Activated naive CD8-positive, alpha-beta T cell treated with anti-CD3 and anti-CD28 coated beads, Interleukin-2, amount 50 U/mL, for 24 hours (primary cell): ENCODE results near the gene IL20RB.
A peak's percentile ranks its signal among the peaks of the same experiment; 100 is the strongest.

ENCODE experiments used
- ATAC-seq: fragments of 150-1000 bp; cut with Tn5 transposase; one replicate; pipeline ENCODE4 v1.10.0; 2021
- DNase-seq: peaks from one replicate; pipeline ENCODE4 v3.0.0; 2021
- H3K27ac Mint-ChIP-seq: one replicate; pipeline ENCODE4 v1.8.0; 2021; ENCODE audit warnings: mild to moderate bottlenecking, mixed read lengths
- H3K27me3 Mint-ChIP-seq: one replicate; pipeline ENCODE4 v1.8.0; 2021; ENCODE audit warnings: mixed read lengths
- H3K36me3 Mint-ChIP-seq: one replicate; pipeline ENCODE4 v1.8.0; 2021; ENCODE audit warnings: low read depth, mixed read lengths
- H3K4me1 Mint-ChIP-seq: one replicate; pipeline ENCODE4 v1.8.0; 2021; ENCODE audit warnings: mixed read lengths
- H3K4me3 Mint-ChIP-seq: one replicate; pipeline ENCODE4 v1.8.0; 2021; ENCODE audit warnings: mild to moderate bottlenecking, moderate library complexity, mixed read lengths
- H3K9me3 Mint-ChIP-seq: one replicate; pipeline ENCODE4 v1.8.0; 2021; ENCODE audit warnings: mixed read lengths

The IL20RB gene

DNA sequence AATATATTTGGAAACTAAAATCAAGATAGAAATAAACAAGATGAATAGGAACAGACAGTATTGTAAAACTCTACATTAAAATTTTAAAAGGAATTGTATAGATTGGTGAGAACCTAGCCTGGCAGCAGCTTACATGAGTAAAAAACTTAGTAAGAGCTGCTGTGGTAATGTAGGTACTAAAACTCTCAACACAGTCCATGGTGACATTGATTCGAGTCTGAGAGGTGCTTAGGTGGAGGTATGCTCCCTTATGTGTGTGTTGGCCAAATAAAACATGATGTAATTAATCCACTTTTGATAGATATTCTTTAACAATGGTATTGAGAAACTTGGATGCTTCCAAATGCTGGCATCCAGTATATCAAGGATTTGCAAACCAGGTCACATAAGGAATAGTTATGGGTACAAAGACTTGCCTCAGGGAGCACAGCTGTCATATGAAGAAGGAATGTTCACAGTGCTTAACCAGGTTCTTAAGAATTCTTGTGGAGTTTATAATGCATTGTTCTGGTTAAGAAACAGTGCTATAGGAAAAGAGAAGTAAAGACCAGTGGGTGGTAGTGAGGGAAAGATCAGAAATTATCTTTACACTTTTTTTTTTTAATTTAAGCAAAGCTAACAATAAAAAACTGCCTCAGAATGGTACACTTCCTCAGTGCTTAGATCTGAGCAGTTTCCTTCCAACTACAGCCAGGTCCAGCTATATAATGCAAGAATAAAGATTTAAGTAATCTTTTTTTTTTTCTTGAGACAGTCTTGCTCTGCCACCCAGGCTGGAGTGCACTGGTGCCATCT, 24.6 kb upstream of the IL20RB start:
- ATAC-seq (no peak), DNase-seq (no peak)
- Mint-ChIP-seq H3K4me1 (peaks cover 60% of the 10 kb centered on the region), H3K9me3 (peaks cover 6% of the 10 kb centered on the region), H3K36me3 (peaks cover 41% of the 10 kb centered on the region), H3K27ac (no peak overlapping the region), H3K27me3 (no peaks in the 10 kb centered on the region), H3K4me3 (no peak overlapping the region)

DNA sequence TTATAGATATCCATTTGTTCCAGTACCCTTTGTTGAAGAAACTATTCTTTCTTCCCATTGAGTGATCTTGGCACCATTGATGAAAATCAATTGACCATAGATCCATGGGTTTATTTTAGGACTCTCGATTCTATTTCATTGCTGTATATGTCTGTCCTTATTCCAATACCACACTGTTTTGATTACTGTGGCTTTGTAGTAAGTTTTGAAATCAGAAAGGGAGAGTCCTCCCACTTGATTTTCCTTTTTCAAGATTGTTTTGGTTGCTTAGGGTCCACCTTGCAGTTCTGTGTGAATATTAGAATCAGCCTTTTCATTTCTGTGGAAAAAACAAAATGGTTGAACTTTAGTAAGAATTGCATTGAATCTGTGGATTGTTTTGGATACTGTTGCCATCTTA, 20.6 kb upstream of the IL20RB start:
- DNase-seq (no peak), ATAC-seq (no peak)
- Mint-ChIP-seq H3K4me3 (no peak overlapping the region), H3K27ac (no peak overlapping the region), H3K36me3 (peaks cover 33% of the 10 kb centered on the region), H3K27me3 (no peaks in the 10 kb centered on the region), H3K4me1 (peaks cover 66% of the 10 kb centered on the region), H3K9me3 (peaks cover 6% of the 10 kb centered on the region)

DNA sequence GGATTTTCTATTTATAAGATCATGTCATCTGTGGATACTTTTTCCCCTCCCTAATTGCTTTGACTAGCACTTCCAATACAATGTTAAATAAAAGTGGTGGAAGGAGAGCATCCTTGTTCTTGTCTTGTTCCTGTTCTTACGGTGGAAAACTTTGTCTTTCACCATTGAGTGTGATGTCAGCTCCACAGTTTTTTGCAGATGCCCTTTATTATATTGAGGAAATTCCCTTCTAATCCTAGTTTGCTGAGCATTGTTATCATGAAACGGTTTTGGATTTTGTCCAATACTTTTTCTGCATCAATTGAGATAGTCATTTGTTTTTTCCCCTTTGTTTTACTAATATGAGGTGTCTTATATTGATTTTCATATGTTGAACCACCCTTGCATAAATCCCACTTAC, 19.9 kb upstream of the IL20RB start:
- no peak overlapping the region for H3K4me3 Mint-ChIP-seq
- H3K27me3 Mint-ChIP-seq = no peaks in the 10 kb centered on the region
- H3K36me3 Mint-ChIP-seq = peaks cover 33% of the 10 kb centered on the region
- ATAC-seq (no peak), DNase-seq (no peak)
- H3K4me1 Mint-ChIP-seq = peaks cover 68% of the 10 kb centered on the region
- no peak overlapping the region for H3K27ac Mint-ChIP-seq
- H3K9me3 Mint-ChIP-seq = peaks cover 6% of the 10 kb centered on the region

DNA sequence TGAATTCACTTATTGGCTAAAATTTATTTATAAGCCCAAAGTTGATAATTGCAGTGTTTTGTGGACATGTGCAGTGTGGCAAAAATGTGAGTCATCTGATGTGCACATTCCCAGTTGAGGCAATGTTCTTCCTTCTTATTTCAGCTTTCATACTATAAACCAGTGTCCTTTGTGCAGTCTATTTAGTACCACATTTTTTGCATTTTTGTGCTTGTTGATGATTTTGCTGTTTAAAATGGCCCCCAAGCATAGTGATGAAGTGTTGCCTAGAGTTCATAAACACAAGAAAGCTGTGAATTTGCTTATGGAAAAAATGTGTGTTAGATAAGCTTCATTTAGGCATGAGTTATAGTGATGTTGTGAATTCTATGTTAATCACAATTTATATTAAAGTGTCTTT, 19.4 kb upstream of the IL20RB start:
- H3K9me3 Mint-ChIP-seq = peaks cover 6% of the 10 kb centered on the region
- no peaks in the 10 kb centered on the region for H3K27me3 Mint-ChIP-seq
- H3K27ac Mint-ChIP-seq = peak overlapping the region; percentile 15
- DNase-seq (no peak), ATAC-seq (peak; percentile 36)
- H3K4me1 Mint-ChIP-seq = peaks cover 68% of the 10 kb centered on the region
- H3K36me3 Mint-ChIP-seq = peaks cover 32% of the 10 kb centered on the region
- H3K4me3 Mint-ChIP-seq = no peak overlapping the region

DNA sequence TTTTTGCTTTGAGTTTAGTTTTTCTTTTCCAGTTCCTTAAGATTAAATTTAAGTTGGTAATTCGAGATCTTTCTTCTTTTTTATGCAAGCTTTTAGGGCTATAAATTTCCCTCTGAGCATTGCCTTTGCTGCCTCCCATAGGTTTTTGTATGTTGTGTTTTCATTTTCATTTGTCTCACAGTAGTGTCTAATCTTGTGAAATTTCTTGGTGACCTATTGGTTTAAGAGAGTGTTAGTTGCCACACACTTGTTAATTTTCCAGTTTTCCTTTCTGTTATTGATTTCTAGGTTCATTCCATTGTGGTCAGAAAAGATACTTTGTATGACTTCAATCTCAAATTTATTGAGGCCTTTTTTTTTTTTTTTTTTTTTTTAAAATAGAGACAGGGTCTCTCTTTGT, 18.3 kb upstream of the IL20RB start:
- Mint-ChIP-seq H3K36me3 (peaks cover 32% of the 10 kb centered on the region), H3K27ac (peak overlapping the region; percentile 41), H3K4me3 (peak overlapping the region; percentile 27), H3K4me1 (peaks cover 68% of the 10 kb centered on the region), H3K27me3 (no peaks in the 10 kb centered on the region), H3K9me3 (peaks cover 6% of the 10 kb centered on the region)
- ATAC-seq (no peak), DNase-seq (no peak)

DNA sequence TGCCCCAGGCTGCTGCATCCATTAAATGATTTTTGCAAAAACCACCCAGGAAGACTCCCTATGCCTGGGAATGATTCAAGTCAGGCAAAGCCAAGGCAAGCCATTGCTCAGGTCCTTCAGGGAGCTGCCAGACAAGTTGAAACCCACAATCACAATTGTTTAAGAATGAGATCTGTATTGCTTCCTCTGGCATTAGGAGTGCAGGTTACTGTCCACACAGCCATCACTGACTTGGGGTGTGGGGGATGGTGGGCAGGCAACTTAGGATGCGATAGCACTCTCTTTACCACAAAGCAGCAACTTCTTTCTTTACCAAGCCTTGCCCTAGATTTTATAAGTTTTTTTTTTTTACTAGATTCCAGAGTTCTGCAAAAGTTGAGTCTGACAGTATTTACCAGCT, 15.0 kb upstream of the IL20RB start:
- ATAC-seq (no peak), DNase-seq (no peak)
- H3K27me3 Mint-ChIP-seq = no peaks in the 10 kb centered on the region
- peaks cover 57% of the 10 kb centered on the region for H3K4me1 Mint-ChIP-seq
- H3K36me3 Mint-ChIP-seq = peaks cover 26% of the 10 kb centered on the region
- no peak overlapping the region for H3K4me3 Mint-ChIP-seq
- H3K27ac Mint-ChIP-seq = no peak overlapping the region
- no peaks in the 10 kb centered on the region for H3K9me3 Mint-ChIP-seq

DNA sequence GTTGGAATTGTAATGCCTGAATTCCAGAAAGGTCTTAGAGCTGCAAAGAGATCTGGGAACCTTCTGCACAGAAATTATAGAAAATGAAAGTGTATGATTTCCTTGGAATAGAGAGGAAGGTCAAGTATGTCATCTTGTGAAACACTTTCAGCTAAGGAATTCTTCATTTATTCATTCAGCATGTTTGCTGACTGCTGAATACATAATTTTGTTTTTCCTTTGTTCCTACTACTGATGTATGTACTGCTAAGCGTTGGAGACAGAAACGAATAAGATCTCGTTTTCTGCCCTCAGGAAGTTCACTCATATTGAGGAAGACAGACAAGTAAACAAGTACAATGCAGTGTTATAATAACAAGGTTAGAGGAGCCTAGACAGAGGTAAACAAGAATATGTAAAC, 14.3 kb upstream of the IL20RB start:
- DNase-seq (no peak), ATAC-seq (no peak)
- Mint-ChIP-seq H3K36me3 (peaks cover 26% of the 10 kb centered on the region), H3K9me3 (no peaks in the 10 kb centered on the region), H3K4me1 (peaks cover 52% of the 10 kb centered on the region), H3K27me3 (no peaks in the 10 kb centered on the region), H3K27ac (peak overlapping the region; percentile 61), H3K4me3 (no peak overlapping the region)

DNA sequence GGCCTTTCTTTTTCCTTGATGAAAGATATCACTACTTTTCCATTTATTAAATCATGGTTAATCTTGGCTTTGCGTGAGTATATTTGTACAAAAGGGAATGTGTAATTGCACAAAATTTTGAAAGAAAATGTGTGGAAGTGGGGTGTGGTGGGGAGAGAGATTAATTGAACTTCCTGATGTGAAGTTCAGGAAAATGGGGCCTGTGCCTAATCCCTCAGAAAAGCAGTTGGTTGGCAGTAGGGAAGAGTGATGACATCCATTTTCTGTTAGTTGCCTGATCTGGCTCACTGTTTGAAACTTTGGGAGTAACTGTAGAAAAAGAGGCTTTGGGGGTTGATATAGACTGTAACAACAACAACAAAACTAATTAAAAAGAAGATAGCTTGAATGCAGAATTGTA, 10.8 kb upstream of the IL20RB start:
- DNase-seq (no peak), ATAC-seq (no peak)
- Mint-ChIP-seq H3K36me3 (peaks cover 23% of the 10 kb centered on the region), H3K27me3 (no peaks in the 10 kb centered on the region), H3K27ac (no peak overlapping the region), H3K4me3 (no peak overlapping the region), H3K9me3 (no peaks in the 10 kb centered on the region), H3K4me1 (peaks cover 29% of the 10 kb centered on the region)

DNA sequence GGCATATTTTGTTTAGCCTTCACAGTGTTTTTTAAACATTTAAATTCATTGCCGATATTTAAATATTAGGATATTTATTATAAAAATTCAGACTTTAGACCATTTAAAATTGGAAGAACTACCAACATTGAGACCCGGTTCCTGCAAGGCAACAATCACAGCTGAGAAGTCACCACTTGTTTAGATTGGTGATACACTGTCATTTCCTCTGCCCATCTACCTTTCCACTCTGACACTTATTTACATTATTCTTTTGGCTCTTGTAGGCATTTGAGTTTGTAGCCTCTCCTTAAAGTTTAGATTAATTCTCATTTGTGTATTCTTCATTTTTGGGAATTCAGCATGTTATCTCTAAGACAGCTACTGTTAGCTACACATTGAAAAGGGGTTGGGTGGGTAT, 10.3 kb upstream of the IL20RB start:
- peak overlapping the region; percentile 7 for H3K27ac Mint-ChIP-seq
- no peaks in the 10 kb centered on the region for H3K9me3 Mint-ChIP-seq
- DNase-seq = no peak
- ATAC-seq = no peak
- peaks cover 24% of the 10 kb centered on the region for H3K4me1 Mint-ChIP-seq
- no peak overlapping the region for H3K4me3 Mint-ChIP-seq
- no peaks in the 10 kb centered on the region for H3K27me3 Mint-ChIP-seq
- H3K36me3 Mint-ChIP-seq = peaks cover 23% of the 10 kb centered on the region

DNA sequence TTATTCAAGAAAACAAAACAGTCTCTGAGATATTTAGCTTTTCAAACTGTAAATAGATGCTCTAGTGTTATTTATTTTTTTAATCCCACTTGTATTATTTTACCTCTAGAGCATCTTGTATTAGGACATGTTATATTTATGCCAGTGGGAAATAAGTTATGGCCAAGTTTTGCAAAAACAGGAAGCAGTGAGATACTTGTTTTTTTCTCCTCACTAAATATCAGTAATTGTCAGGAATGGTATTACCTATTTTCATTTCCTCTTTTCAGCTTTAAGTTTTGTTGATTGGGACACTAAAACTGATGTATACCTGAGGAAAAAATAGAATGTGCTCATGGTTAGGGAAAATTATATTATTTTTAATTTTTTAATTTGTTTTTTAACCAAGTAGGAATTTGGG, 8.6 kb upstream of the IL20RB start:
- no peak overlapping the region for H3K4me3 Mint-ChIP-seq
- ATAC-seq (no peak), DNase-seq (no peak)
- H3K9me3 Mint-ChIP-seq = no peaks in the 10 kb centered on the region
- peaks cover 17% of the 10 kb centered on the region for H3K36me3 Mint-ChIP-seq
- H3K4me1 Mint-ChIP-seq = peaks cover 10% of the 10 kb centered on the region
- H3K27me3 Mint-ChIP-seq = no peaks in the 10 kb centered on the region
- H3K27ac Mint-ChIP-seq = no peak overlapping the region

DNA sequence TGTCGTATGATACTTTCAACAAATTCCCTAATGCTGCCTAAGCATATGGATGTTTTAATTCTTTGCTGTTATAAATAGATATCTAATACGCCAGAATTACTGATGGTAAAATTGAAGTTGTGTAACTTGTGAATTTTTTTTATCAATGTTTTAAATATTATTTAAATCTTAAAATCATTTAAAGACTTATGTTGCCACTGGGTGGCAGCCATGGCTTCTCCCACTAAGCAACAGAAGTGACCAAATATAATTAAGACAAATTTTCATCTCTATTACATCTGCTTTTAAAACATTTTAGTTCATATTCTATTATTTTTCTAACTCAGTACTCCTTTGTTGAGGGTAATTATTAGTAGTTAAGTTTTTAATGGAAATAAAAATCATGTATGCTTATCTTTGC, 8.1 kb upstream of the IL20RB start:
- Mint-ChIP-seq H3K36me3 (peaks cover 17% of the 10 kb centered on the region), H3K4me3 (no peak overlapping the region), H3K27ac (no peak overlapping the region), H3K9me3 (no peaks in the 10 kb centered on the region), H3K4me1 (peaks cover 10% of the 10 kb centered on the region), H3K27me3 (no peaks in the 10 kb centered on the region)
- ATAC-seq (no peak), DNase-seq (no peak)

DNA sequence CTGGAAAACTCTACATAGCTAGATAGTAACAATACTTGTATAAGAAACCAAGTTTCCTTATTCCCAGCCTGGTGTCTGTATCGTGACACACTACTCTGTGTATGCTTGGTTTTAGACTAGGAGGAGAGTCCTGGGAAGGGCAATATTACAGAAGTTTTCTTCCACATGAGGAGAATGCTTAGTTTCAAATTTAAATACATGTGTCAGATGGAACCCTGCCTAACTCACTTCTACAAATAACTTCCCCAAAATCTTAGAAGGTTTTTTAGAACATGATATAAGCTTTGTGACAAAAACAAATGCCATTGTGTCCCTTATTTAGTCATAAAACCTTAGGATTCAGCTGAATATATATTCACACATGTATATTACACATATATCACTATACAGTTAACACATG, 7.2 kb upstream of the IL20RB start:
- Mint-ChIP-seq H3K27me3 (no peaks in the 10 kb centered on the region), H3K9me3 (no peaks in the 10 kb centered on the region), H3K4me1 (peaks cover 10% of the 10 kb centered on the region), H3K4me3 (no peak overlapping the region), H3K27ac (no peak overlapping the region), H3K36me3 (peaks cover 14% of the 10 kb centered on the region)
- no peak for DNase-seq
- no peak for ATAC-seq

DNA sequence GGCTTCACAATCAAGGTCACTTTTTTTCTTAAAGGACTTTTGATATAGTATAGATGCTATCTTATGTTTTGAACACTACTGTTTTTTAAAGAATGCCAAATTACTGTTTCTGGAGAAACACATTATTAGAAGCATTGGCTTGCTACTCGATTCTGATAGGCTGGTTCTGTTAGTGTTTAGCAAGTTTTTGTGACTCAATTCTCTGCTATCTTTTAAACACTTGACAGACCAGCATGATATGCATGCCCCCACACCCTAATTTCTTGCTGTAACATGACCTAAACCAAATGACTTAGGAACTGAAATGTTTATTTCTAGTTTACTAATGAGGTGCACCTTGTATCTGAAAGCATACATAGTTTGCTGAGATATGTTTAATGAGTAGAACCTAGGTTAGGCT, 5.5 kb upstream of the IL20RB start:
- H3K27ac Mint-ChIP-seq = no peak overlapping the region
- no peaks in the 10 kb centered on the region for H3K27me3 Mint-ChIP-seq
- peaks cover 7% of the 10 kb centered on the region for H3K4me1 Mint-ChIP-seq
- ATAC-seq (no peak), DNase-seq (no peak)
- H3K36me3 Mint-ChIP-seq = peaks cover 1% of the 10 kb centered on the region
- no peaks in the 10 kb centered on the region for H3K9me3 Mint-ChIP-seq
- H3K4me3 Mint-ChIP-seq = no peak overlapping the region

DNA sequence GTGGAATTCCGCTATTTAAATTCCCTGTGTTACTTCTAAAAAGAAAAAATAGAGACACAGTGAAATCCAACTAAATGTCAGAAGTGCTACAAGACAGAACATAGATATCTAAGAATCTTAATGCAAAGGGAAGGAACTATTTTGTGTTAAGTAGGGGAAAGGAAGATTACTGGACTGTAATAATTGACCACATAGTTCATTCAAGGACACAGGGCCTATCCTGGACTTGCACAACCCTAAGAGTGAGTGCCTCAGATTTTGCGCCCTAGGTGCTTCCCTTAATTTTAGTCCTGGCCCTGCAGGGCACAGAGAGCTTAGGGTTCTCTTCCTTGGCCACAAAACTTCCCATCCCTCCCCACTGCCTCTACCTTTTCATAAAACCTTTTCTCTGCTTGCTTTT, 3.5 kb upstream of the IL20RB start:
- no peak overlapping the region for H3K27ac Mint-ChIP-seq
- H3K9me3 Mint-ChIP-seq = no peaks in the 10 kb centered on the region
- H3K4me1 Mint-ChIP-seq = no peaks in the 10 kb centered on the region
- H3K4me3 Mint-ChIP-seq = no peak overlapping the region
- H3K36me3 Mint-ChIP-seq = no peaks in the 10 kb centered on the region
- no peak for DNase-seq
- H3K27me3 Mint-ChIP-seq = no peaks in the 10 kb centered on the region
- ATAC-seq = no peak

DNA sequence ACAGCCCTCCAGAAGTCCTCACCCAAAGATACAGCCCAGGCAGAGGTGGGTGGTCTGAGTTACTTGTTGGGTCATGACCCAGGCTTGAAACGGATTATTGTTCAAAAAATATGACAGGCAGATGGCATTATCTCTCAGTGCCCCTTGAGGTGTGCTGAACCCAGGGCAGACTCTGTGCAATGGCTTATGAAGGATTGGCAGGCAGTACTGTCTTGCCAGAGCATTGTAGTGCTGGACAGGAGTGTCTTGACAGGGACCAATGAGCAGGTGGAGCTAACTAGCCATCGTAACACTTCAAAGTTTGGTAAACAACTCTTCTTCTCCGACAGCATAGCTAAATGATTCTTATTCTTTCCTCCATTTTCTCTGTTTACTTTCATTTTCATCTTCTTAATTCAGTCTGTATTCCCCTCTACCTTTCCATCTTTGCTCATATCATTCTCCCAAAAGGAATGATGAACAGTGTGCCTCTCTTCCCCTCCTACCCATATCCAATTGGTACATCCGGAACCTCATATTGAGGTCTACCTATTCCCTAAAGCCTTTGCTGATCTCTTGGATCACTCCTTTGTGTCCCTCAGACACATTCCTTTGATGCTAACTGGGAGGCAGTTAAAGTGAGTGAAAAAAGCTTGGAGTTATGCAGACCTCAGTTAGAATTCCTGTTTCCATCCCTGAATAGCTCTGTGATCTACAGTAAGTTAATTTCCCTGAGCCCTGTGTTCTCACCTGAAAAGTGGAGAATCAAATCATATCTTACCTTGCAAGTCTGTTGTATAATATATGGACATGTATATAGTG, 2.6 kb upstream of the IL20RB start:
- Mint-ChIP-seq H3K36me3 (no peaks in the 10 kb centered on the region), H3K27me3 (no peaks in the 10 kb centered on the region), H3K27ac (no peak overlapping the region), H3K9me3 (no peaks in the 10 kb centered on the region), H3K4me3 (no peak overlapping the region), H3K4me1 (no peaks in the 10 kb centered on the region)
- DNase-seq = no peak
- no peak for ATAC-seq
